Epidermal melanocyte (primary cell): Measurements from ENCODE around the gene TIMP4.

Experiments
- DNase-seq: peaks from one replicate; pipeline ENCODE4 v3.0.0; 2011; ENCODE audit warnings: low spot score; ENCODE audit not compliant: insufficient read length

Gene TIMP4

DNA sequence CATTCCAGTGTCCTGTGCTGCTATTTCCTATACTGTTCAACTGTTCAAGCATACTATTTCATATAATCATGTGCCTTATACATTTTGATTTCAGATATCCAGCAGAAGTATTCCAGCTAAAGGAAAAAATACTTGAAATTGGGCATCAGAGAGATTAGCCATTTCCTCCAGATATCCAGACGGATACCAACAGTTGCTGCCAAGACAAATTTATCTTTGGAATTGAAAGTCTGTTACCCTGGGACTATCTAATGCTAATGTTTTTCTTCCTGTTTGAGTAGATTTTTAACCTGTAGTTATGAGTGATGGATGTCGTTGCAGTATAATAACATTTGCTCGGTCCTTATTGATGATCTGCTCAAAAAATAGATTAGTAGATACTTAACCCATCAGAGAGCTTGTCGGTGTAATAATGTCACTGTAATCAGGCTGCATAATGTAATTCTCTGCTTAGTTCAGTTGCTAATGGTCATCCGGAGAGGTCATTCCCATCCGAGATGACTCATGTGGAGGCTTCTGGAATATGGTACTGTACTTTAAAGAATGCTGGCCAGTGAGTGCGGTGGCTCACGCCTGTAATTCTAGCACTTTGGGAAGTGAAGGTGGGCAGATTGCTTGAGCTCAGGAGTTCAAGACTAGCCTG, 51.5 kb downstream of the TIMP4 start:
- no peak for DNase-seq
